Keratinocyte (primary cell): Measurements from ENCODE around the gene C4BPA.

Experiments
- CTCF ChIP-seq, 3 experiments: IDR thresholded peaks in 1 of 3; conservative IDR thresholded peaks in 1 of 3; optimal IDR thresholded peaks in 1 of 3; 2 replicates in 2 of 3; 3 replicates in 1 of 3; pipeline versions ENCODE3 to v1.5.1; 2011; ENCODE audit warnings: low read length in 3 of 3, mild to moderate bottlenecking in 3 of 3, moderate library complexity in 2 of 3, control low read depth in 1 of 3, inconsistent platforms in 1 of 3; ENCODE audit not compliant: insufficient read depth in 2 of 3; ENCODE audit errors: extremely low read depth in 1 of 3
- EZH2 ChIP-seq: IDR thresholded peaks from one replicate; pipeline ENCODE4 v1.6.1; 2012; ENCODE audit warnings: inconsistent platforms, mild to moderate bottlenecking, low read length, moderate library complexity

DNA sequence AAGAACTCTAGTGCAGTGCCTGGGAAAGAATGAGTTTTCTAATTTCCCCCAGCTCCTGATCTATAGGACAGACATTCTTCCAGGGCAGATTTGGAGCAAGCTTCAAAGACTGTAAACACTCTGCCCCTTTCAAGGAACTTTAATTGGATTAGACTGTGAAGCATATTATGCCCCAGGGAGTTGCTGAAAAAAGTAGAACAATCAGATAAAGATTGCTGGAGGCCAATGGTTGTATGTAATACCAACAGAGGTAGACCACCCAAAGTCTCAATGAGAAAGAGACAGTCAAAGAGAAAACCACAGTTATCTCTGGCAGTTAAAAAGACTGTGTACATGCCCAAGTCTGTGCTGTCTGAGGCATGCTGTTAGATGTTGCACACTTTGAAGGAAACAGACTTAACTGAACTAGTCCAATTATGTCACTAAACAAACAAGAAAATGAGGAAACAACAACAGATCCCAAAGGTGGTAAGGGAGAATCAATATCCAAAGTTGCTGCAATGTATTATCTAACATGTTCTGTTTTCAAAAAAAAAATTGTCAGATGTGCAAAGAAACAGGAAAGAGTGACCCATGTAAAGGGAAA, 24.4 kb downstream of the C4BPA start:
- no peak for TF ChIP-seq EZH2
- no peak for TF ChIP-seq CTCF (optimal IDR thresholded peaks at IDR 0.05 in 1 of 3, IDR thresholded peaks at IDR 0.05 in 1 of 3, conservative IDR thresholded peaks at IDR 0.05 in 1 of 3; ENCODE audit: extremely low read depth in 1 of 3, insufficient read depth in 2 of 3, low read length in 3 of 3)
